ENCODE results near the gene CLEC5A.

DNA sequence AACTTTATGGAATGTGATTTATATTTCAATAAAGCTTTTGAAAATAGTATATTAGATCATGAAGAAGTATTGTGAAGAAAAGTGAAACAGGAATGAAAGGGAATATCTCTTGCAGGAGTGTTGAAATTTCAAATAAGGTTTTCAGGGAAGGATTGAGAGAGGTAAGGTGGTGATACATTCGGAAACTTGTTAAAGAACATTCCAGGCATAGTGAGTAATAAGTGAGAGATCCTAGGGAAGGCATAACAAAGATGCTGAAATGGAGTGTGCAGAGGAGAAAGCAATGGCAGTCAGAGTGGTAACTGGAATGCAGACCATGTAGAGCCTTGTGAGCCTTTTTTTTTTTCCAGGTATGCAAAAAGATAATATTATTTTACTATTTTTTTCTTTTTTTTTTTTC lies 26.5 kb downstream of the CLEC5A start:
- TF ChIP-seq, protein P1, sequence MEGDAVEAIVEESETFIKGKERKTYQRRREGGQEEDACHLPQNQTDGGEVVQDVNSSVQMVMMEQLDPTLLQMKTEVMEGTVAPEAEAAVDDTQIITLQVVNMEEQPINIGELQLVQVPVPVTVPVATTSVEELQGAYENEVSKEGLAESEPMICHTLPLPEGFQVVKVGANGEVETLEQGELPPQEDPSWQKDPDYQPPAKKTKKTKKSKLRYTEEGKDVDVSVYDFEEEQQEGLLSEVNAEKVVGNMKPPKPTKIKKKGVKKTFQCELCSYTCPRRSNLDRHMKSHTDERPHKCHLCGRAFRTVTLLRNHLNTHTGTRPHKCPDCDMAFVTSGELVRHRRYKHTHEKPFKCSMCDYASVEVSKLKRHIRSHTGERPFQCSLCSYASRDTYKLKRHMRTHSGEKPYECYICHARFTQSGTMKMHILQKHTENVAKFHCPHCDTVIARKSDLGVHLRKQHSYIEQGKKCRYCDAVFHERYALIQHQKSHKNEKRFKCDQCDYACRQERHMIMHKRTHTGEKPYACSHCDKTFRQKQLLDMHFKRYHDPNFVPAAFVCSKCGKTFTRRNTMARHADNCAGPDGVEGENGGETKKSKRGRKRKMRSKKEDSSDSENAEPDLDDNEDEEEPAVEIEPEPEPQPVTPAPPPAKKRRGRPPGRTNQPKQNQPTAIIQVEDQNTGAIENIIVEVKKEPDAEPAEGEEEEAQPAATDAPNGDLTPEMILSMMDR (IDR thresholded peaks at IDR 0.05; ENCODE audit: low read depth, low read length): no peak
- no peak for TF ChIP-seq POLR2A (IDR thresholded peaks at IDR 0.05; ENCODE audit: extremely low read depth, insufficient read length)

Data from NB4 (cell line).